ENCODE measurements around the gene FGFR4.

Gene FGFR4

GRCh38 chr5:177065491-177065890 is 21.2 kb upstream of the FGFR4 start:
- Histone ChIP-seq H3K27me3 (ENCODE audit: control insufficient read depth, insufficient read depth, low read length) (no peaks in the 10 kb centered on the region), H3K9me3 (ENCODE audit: control insufficient read depth, insufficient read depth, low read length) (no peaks in the 10 kb centered on the region), H3K36me3 (ENCODE audit: control insufficient read depth, insufficient read depth, low read length) (peaks cover 28% of the 10 kb centered on the region), H3K9ac (ENCODE audit: low read depth, low read length) (no peak overlapping the region), H3K27ac (ENCODE audit: low read depth, low read length) (no peak overlapping the region), H3K4me1 (ENCODE audit: control insufficient read depth, insufficient read depth, low read length) (no peaks in the 10 kb centered on the region), H3K4me3 (ENCODE audit: low read depth, low read length) (no peak overlapping the region)

DNA sequence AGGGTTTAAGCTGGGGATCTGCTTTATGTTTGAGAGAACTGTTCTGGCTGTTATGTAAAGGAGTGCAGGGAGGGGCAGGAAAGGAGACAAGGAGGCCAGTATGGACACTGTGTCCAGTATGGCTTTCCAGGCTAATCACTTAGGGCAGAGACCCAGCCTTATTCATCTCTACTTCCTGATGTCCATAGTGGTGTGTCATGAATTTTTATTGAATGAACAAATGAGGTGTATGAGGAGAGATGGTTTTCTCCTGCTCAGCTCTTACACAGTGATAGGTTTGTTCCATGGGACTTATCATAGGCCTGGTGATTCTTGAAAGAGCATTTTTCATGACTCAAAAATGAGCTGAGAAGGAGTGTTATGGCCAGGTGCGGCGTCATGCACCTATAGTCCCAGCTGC is 20.5 kb upstream of the FGFR4 start:
- H3K9ac ChIP-seq (ENCODE audit: low read depth, low read length): no peak overlapping the region
- peaks cover 28% of the 10 kb centered on the region for H3K36me3 ChIP-seq (ENCODE audit: control insufficient read depth, insufficient read depth, low read length)
- H3K4me3 ChIP-seq (ENCODE audit: low read depth, low read length): no peak overlapping the region
- no peaks in the 10 kb centered on the region for H3K9me3 ChIP-seq (ENCODE audit: control insufficient read depth, insufficient read depth, low read length)
- H3K27me3 ChIP-seq (ENCODE audit: control insufficient read depth, insufficient read depth, low read length): no peaks in the 10 kb centered on the region
- no peak overlapping the region for H3K27ac ChIP-seq (ENCODE audit: low read depth, low read length)
- H3K4me1 ChIP-seq (ENCODE audit: control insufficient read depth, insufficient read depth, low read length): no peaks in the 10 kb centered on the region

DNA sequence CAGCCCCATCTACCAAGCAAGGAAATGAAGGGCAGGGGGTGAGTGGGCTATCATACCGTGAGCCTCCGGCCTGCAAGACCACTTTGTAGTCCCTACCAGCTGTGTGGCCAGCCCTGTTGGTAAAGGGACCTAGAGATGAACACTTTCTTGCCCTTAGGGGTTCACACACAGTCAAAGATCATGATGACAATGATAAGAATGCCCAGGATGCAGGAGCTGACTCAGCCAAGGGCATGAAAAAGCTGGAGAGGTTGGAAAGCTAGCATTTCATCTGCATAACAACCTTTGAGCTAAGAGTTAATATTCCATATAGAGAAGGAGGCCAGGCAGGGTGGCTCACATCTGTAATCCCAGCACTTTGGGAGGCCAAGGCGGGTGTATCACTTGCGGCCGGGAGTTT is 19.2 kb upstream of the FGFR4 start:
- Histone ChIP-seq H3K27ac (ENCODE audit: low read depth, low read length) (no peak overlapping the region), H3K36me3 (ENCODE audit: control insufficient read depth, insufficient read depth, low read length) (peaks cover 19% of the 10 kb centered on the region), H3K9ac (ENCODE audit: low read depth, low read length) (no peak overlapping the region), H3K27me3 (ENCODE audit: control insufficient read depth, insufficient read depth, low read length) (no peaks in the 10 kb centered on the region), H3K4me1 (ENCODE audit: control insufficient read depth, insufficient read depth, low read length) (0 out of 2 replicates have a peak, but pooled peaks cover 3% of the 10 kb centered on the region), H3K9me3 (ENCODE audit: control insufficient read depth, insufficient read depth, low read length) (no peaks in the 10 kb centered on the region), H3K4me3 (ENCODE audit: low read depth, low read length) (no peak overlapping the region)

DNA sequence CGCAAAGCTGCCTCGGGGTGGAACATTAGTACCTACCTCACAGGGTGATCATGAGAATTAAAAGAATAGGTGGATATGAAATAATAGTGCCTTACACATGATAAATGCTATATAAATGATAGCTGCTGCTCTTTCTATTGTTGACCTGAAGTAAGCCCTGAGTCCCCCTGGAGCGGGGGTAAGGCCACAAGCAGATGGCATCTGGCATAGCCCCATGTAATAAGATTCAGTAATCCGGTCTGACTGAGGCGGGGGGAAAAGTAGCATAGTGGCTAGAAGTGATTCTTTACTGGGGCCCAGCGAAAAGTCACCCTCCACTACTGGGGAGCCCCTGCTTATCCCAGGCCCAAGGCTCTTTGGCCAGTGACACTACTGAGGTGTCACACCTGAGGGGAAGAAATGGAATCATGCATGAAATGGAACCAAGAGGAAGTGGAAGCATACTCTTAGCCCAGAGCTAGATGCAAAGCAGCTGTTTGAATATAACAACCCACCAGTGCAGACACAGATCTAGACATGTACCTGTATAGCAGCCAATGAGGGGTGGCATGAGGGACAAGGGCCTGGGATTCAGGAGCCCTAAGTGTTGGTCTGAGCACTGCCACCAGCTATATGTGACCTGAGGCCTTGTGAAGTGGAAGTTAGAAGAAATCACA is 16.1 kb upstream of the FGFR4 start:
- H3K9me3 ChIP-seq (ENCODE audit: control insufficient read depth, insufficient read depth, low read length): no peaks in the 10 kb centered on the region
- no peaks in the 10 kb centered on the region for H3K36me3 ChIP-seq (ENCODE audit: control insufficient read depth, insufficient read depth, low read length)
- no peak overlapping the region for H3K27ac ChIP-seq (ENCODE audit: low read depth, low read length)
- H3K4me3 ChIP-seq (ENCODE audit: low read depth, low read length): no peak overlapping the region
- no peak overlapping the region for H3K9ac ChIP-seq (ENCODE audit: low read depth, low read length)
- H3K4me1 ChIP-seq (ENCODE audit: control insufficient read depth, insufficient read depth, low read length): 0 out of 2 replicates have a peak, but pooled peaks cover 3% of the 10 kb centered on the region
- H3K27me3 ChIP-seq (ENCODE audit: control insufficient read depth, insufficient read depth, low read length): no peaks in the 10 kb centered on the region

DNA sequence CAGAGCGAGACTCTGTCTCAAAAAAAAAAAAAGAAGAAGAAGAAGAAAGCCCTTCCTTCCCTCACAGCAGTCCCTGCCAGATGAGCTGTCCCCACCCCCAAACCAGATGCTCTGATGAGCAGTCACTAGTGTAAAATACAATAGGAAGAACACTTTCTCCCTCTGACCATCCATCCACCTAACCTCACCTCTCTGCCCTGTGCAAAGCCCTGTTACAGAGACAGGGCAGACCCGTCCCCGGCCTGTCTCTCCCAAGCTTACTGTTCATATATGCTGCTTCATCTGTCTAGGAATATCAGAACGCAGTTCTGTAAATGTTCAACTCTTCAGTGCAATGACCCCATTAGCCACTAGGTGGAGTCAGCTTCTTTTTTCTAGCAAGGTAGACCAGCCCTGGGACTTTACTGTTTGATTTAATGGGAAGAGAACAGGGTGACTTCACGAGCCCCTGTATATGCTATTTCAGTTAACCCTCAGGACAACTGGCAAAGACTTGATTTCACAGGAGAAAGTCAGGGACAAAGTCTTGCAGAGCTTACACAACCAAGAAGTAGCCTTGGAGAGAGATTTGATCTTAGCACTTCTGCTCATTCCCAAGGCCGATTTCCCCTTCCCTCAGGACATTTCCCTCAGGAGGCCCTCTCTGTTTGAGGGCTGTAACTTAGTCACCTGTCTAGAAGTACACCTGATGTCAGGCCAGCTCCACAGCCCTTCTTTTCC is 14.9 kb upstream of the FGFR4 start:
- H3K9me3 ChIP-seq (ENCODE audit: control insufficient read depth, insufficient read depth, low read length): no peaks in the 10 kb centered on the region
- H3K27ac ChIP-seq (ENCODE audit: low read depth, low read length): no peak overlapping the region
- no peak overlapping the region for H3K9ac ChIP-seq (ENCODE audit: low read depth, low read length)
- no peaks in the 10 kb centered on the region for H3K36me3 ChIP-seq (ENCODE audit: control insufficient read depth, insufficient read depth, low read length)
- 0 out of 2 replicates have a peak, but pooled peaks cover 3% of the 10 kb centered on the region for H3K4me1 ChIP-seq (ENCODE audit: control insufficient read depth, insufficient read depth, low read length)
- H3K27me3 ChIP-seq (ENCODE audit: control insufficient read depth, insufficient read depth, low read length): no peaks in the 10 kb centered on the region
- no peak overlapping the region for H3K4me3 ChIP-seq (ENCODE audit: low read depth, low read length)

- no peaks in the 10 kb centered on the region for H3K36me3 ChIP-seq (ENCODE audit: control insufficient read depth, insufficient read depth, low read length)
- H3K4me1 ChIP-seq (ENCODE audit: control insufficient read depth, insufficient read depth, low read length): no peaks in the 10 kb centered on the region
- H3K4me3 ChIP-seq (ENCODE audit: low read depth, low read length): no peak overlapping the region
- no peaks in the 10 kb centered on the region for H3K9me3 ChIP-seq (ENCODE audit: control insufficient read depth, insufficient read depth, low read length)
- H3K27me3 ChIP-seq (ENCODE audit: control insufficient read depth, insufficient read depth, low read length): no peaks in the 10 kb centered on the region
- no peak overlapping the region for H3K27ac ChIP-seq (ENCODE audit: low read depth, low read length)
- no peak overlapping the region for H3K9ac ChIP-seq (ENCODE audit: low read depth, low read length)
Measured at GRCh38 chr5:177077335-177077734, 9.4 kb upstream of the FGFR4 start.

- Histone ChIP-seq H3K27me3 (ENCODE audit: control insufficient read depth, insufficient read depth, low read length) (no peaks in the 10 kb centered on the region), H3K36me3 (ENCODE audit: control insufficient read depth, insufficient read depth, low read length) (no peaks in the 10 kb centered on the region), H3K4me1 (ENCODE audit: control insufficient read depth, insufficient read depth, low read length) (no peaks in the 10 kb centered on the region), H3K9ac (ENCODE audit: low read depth, low read length) (no peak overlapping the region), H3K27ac (ENCODE audit: low read depth, low read length) (no peak overlapping the region), H3K4me3 (ENCODE audit: low read depth, low read length) (no peak overlapping the region), H3K9me3 (ENCODE audit: control insufficient read depth, insufficient read depth, low read length) (no peaks in the 10 kb centered on the region)
Measured at GRCh38 chr5:177079606-177080005, 7.1 kb upstream of the FGFR4 start.

DNA sequence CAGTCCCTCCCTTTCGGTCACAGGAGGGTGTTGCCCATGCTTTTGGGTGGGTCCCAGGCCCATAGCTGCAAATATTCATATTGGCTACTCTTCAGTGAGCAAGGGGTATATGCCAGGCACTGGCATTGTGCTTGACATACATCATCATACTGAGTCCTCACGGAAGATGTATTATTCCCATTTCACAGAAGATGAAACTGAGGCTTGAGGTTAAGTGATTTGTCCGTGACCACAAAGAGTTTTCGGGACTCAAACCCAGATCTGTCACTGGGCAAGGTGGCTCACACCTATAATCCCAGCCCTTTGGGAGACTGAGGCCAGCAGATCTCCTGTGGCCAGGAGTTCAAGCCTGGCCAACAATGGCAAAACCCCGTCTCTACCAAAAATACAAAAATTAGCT is 6.5 kb upstream of the FGFR4 start:
- H3K9me3 ChIP-seq (ENCODE audit: control insufficient read depth, insufficient read depth, low read length): no peaks in the 10 kb centered on the region
- no peaks in the 10 kb centered on the region for H3K27me3 ChIP-seq (ENCODE audit: control insufficient read depth, insufficient read depth, low read length)
- no peak overlapping the region for H3K27ac ChIP-seq (ENCODE audit: low read depth, low read length)
- no peaks in the 10 kb centered on the region for H3K36me3 ChIP-seq (ENCODE audit: control insufficient read depth, insufficient read depth, low read length)
- no peak overlapping the region for H3K9ac ChIP-seq (ENCODE audit: low read depth, low read length)
- H3K4me3 ChIP-seq (ENCODE audit: low read depth, low read length): no peak overlapping the region
- H3K4me1 ChIP-seq (ENCODE audit: control insufficient read depth, insufficient read depth, low read length): no peaks in the 10 kb centered on the region

DNA sequence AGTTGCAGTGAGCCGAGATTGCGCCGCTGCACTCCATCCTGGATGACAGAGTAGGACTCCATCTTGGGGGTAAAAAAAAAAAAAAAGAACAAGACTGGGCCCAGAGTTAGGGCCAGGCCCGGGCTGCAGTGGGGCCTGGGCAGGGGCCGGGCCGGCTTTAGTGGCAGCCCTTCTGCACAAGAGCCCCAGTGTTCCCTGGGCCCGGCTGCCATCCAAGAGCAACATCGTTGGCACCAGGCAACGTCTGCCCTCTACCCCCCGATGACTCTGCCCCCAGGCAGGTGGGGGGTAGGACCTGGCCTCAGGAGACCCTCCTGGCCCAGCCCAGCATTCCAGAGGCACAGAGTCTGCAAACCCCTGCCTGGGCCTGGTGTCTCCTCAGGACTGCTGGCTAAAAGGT is 4.9 kb upstream of the FGFR4 start:
- Histone ChIP-seq H3K27me3 (ENCODE audit: control insufficient read depth, insufficient read depth, low read length) (no peaks in the 10 kb centered on the region), H3K36me3 (ENCODE audit: control insufficient read depth, insufficient read depth, low read length) (no peaks in the 10 kb centered on the region), H3K9ac (ENCODE audit: low read depth, low read length) (no peak overlapping the region), H3K9me3 (ENCODE audit: control insufficient read depth, insufficient read depth, low read length) (no peaks in the 10 kb centered on the region), H3K4me3 (ENCODE audit: low read depth, low read length) (no peak overlapping the region), H3K4me1 (ENCODE audit: control insufficient read depth, insufficient read depth, low read length) (peaks cover 6% of the 10 kb centered on the region), H3K27ac (ENCODE audit: low read depth, low read length) (no peak overlapping the region)

- Histone ChIP-seq H3K27me3 (ENCODE audit: control insufficient read depth, insufficient read depth, low read length) (no peaks in the 10 kb centered on the region), H3K36me3 (ENCODE audit: control insufficient read depth, insufficient read depth, low read length) (no peaks in the 10 kb centered on the region), H3K9ac (ENCODE audit: low read depth, low read length) (no peak overlapping the region), H3K4me3 (ENCODE audit: low read depth, low read length) (no peak overlapping the region), H3K9me3 (ENCODE audit: control insufficient read depth, insufficient read depth, low read length) (no peaks in the 10 kb centered on the region), H3K27ac (ENCODE audit: low read depth, low read length) (no peak overlapping the region), H3K4me1 (ENCODE audit: control insufficient read depth, insufficient read depth, low read length) (peaks cover 9% of the 10 kb centered on the region)
Measured at GRCh38 chr5:177083357-177083756, 3.4 kb upstream of the FGFR4 start.

DNA sequence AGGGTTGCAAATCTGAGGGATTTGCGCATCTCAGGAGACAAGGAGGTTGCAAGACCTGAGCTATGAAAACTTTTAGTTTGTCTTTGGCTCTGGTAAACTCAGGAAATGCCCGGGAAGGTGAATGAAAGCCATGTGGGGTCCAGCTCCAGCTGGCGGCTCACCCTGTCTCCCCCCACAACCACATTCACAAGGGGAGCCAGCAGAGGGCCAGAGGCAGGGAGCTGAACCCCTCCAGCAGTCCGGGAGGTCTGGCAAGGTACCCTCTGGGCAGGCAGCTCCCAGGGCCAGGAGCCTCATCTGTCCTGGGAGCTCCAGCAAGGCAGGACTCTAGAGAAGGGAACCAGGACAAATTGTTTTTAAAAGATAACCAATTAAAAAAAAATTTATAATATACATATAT is 2.5 kb upstream of the FGFR4 start:
- Histone ChIP-seq H3K4me1 (ENCODE audit: control insufficient read depth, insufficient read depth, low read length) (peaks cover 9% of the 10 kb centered on the region), H3K36me3 (ENCODE audit: control insufficient read depth, insufficient read depth, low read length) (0 out of 2 replicates have a peak, but pooled peaks cover 4% of the 10 kb centered on the region), H3K9me3 (ENCODE audit: control insufficient read depth, insufficient read depth, low read length) (no peaks in the 10 kb centered on the region), H3K27me3 (ENCODE audit: control insufficient read depth, insufficient read depth, low read length) (no peaks in the 10 kb centered on the region), H3K4me3 (ENCODE audit: low read depth, low read length) (no peak overlapping the region), H3K9ac (ENCODE audit: low read depth, low read length) (no peak overlapping the region), H3K27ac (ENCODE audit: low read depth, low read length) (no peak overlapping the region)

Data from HUES48 (cell line).